ENCODE data around the gene NCK2. TPM values are rescaled to one million over a fixed set of nuclear protein-coding genes. Genes with fewer than 3 reads are reported as not detected.

The NCK2 gene
- total RNA-seq, 1 experiment from 2014 or later = 45.4 TPM

DNA sequence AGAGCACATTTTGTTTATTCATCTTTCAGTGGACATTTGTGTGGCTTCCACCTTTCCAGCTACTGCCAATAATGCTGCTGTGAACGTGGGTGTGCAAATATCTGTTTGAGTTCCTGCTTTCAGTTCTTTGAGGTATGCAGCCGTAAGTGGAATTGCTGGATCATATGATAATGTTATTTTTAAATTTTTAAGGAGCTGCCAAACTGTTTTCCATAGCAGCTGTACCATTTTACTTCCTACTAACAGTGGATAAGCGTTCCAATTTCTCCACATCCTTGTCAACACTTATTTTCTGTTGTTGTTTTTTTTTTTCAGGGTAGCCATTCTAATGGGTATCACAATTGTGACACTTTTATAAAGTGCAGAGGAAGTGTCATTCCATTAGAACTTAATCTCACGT, 162.5 kb downstream of the NCK2 start:
- ChIA-PET POLR2A (ENCODE audit: unreplicated experiment) (no interaction called here), CTCF (no interaction called here)
- no peak overlapping the region for H3K4me2 ChIP-seq (ENCODE audit: low read length)
- no peak for TF ChIP-seq EZH2phosphoT487 (IDR thresholded peaks at IDR 0.05; ENCODE audit: borderline replicate concordance, low read length)
- TF ChIP-seq, protein P1, sequence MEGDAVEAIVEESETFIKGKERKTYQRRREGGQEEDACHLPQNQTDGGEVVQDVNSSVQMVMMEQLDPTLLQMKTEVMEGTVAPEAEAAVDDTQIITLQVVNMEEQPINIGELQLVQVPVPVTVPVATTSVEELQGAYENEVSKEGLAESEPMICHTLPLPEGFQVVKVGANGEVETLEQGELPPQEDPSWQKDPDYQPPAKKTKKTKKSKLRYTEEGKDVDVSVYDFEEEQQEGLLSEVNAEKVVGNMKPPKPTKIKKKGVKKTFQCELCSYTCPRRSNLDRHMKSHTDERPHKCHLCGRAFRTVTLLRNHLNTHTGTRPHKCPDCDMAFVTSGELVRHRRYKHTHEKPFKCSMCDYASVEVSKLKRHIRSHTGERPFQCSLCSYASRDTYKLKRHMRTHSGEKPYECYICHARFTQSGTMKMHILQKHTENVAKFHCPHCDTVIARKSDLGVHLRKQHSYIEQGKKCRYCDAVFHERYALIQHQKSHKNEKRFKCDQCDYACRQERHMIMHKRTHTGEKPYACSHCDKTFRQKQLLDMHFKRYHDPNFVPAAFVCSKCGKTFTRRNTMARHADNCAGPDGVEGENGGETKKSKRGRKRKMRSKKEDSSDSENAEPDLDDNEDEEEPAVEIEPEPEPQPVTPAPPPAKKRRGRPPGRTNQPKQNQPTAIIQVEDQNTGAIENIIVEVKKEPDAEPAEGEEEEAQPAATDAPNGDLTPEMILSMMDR (conservative IDR thresholded peaks at IDR 0.05; ENCODE audit: low read depth, low read length) = no peak
- TF ChIP-seq EZH2 (IDR thresholded peaks at IDR 0.05; ENCODE audit: low read length, unreplicated experiment) = no peak
- H3K79me2 ChIP-seq (ENCODE audit: low read length) = no peaks in the 10 kb centered on the region
- no peak overlapping the region for H2AFZ ChIP-seq (ENCODE audit: low read length)
- H3K4me1 ChIP-seq (ENCODE audit: insufficient read depth, low read length) = no peaks in the 10 kb centered on the region
- ATAC-seq (no peak), DNase-seq (no peak)
- H3K9me3 ChIP-seq (ENCODE audit: low read length) = no peaks in the 10 kb centered on the region
- H3K9me2 ChIP-seq (replicated peaks; ENCODE audit: low read length) = no peaks in the 10 kb centered on the region
- H3K27ac ChIP-seq (ENCODE audit: low read length) = no peak overlapping the region
- H3K9ac ChIP-seq (ENCODE audit: low read length) = no peak overlapping the region
- no peak overlapping the region for H3K4me3 ChIP-seq (ENCODE audit: low read length)
- no peaks in the 10 kb centered on the region for H3K36me3 ChIP-seq (ENCODE audit: low read depth, low read length)
- no peaks in the 10 kb centered on the region for H3F3A ChIP-seq (ENCODE audit: low read length, unreplicated experiment)
- intact Hi-C loops (cut with micrococcal nuclease) = no loop called here
- no peaks in the 10 kb centered on the region for H3K27me3 ChIP-seq (ENCODE audit: low read length)
- H4K20me1 ChIP-seq (ENCODE audit: low read length) = no peaks in the 10 kb centered on the region
- no TSS peak for BruUV-seq (replicated peaks)

DNA sequence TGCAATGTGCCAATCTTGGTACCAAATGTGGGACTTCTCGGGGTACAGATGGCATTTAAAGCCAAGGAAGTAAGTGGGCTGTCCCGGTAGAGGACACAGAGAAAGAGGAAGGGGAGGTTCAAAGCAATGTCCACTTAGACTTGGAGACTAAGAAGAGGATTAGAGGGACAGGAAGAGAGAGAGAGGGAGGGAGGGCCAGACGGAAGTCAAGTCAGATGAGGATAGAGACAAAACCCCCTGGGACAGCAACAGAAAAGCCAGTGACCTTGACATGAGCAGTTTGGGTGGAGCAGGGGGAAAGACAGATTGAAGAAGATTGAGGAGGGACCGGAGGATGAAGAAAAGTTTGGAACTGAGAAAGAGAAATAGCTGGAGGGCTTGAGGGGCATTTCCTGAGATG, 164.5 kb downstream of the NCK2 start:
- intact Hi-C loops (cut with micrococcal nuclease) = no loop called here
- ChIA-PET CTCF (no interaction called here), POLR2A (ENCODE audit: unreplicated experiment) (no interaction called here)
- Histone ChIP-seq H3K36me3 (ENCODE audit: low read depth, low read length) (no peaks in the 10 kb centered on the region), H3K9me3 (ENCODE audit: low read length) (no peaks in the 10 kb centered on the region), H3K4me2 (ENCODE audit: low read length) (no peak overlapping the region), H3K4me3 (ENCODE audit: low read length) (no peak overlapping the region), H3K27ac (ENCODE audit: low read length) (no peak overlapping the region), H3K27me3 (ENCODE audit: low read length) (no peaks in the 10 kb centered on the region), H3K9me2 (replicated peaks; ENCODE audit: low read length) (no peaks in the 10 kb centered on the region), H3F3A (ENCODE audit: low read length, unreplicated experiment) (no peaks in the 10 kb centered on the region), H3K9ac (ENCODE audit: low read length) (no peak overlapping the region), H2AFZ (ENCODE audit: low read length) (no peak overlapping the region), H3K4me1 (ENCODE audit: insufficient read depth, low read length) (no peaks in the 10 kb centered on the region), H4K20me1 (ENCODE audit: low read length) (no peaks in the 10 kb centered on the region), H3K79me2 (ENCODE audit: low read length) (no peaks in the 10 kb centered on the region)
- TF ChIP-seq EZH2 (IDR thresholded peaks at IDR 0.05; ENCODE audit: low read length, unreplicated experiment) = no peak
- TF ChIP-seq EZH2phosphoT487 (IDR thresholded peaks at IDR 0.05; ENCODE audit: borderline replicate concordance, low read length) = no peak
- TF ChIP-seq, protein P1 (conservative IDR thresholded peaks at IDR 0.05; ENCODE audit: low read depth, low read length) = no peak
- BruUV-seq (replicated peaks) = no TSS peak
- DNase-seq (no peak), ATAC-seq (no peak)

DNA sequence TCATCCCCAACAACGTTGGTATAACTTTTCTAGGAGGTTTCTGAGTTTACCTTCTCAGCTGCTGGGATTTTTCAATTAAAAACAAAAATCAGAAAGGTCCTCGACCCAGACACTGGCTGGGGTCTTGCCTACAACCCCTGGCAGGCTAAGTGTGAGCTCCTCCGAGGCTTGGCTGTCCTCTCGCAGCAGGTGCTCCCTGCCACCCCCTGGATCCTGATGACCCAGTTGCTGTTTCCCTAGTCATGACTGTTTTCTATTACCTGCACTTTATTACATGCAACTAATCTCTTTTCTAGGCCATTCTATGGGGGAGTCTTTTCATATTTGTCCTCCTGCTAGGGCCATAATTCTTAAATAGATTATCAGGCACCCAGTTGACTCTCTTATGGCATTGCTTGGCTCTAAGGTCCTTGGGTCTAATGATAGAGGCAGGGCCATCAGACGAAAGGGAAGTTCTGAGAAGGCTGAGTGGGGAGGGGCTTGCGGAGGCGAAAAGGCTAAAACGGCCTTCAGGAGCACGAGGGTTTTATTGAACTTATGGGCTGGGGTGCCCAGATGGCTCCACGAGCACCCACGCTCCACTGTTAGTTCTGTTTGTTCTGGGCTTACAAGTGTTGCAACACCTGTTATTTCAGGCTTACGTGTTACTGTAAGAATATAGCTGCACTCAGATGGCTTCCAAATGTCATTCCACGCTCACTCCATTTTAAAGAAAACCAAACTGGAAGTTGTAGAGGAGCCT, 166.0 kb downstream of the NCK2 start:
- Histone ChIP-seq H3K27ac (ENCODE audit: low read length) (no peak overlapping the region), H3K4me3 (ENCODE audit: low read length) (no peak overlapping the region), H3K79me2 (ENCODE audit: low read length) (no peaks in the 10 kb centered on the region), H4K20me1 (ENCODE audit: low read length) (no peaks in the 10 kb centered on the region), H2AFZ (ENCODE audit: low read length) (no peak overlapping the region), H3K4me1 (ENCODE audit: insufficient read depth, low read length) (no peaks in the 10 kb centered on the region), H3K4me2 (ENCODE audit: low read length) (no peak overlapping the region), H3K9me3 (ENCODE audit: low read length) (no peaks in the 10 kb centered on the region), H3K36me3 (ENCODE audit: low read depth, low read length) (no peaks in the 10 kb centered on the region), H3F3A (ENCODE audit: low read length, unreplicated experiment) (no peaks in the 10 kb centered on the region), H3K9me2 (replicated peaks; ENCODE audit: low read length) (no peaks in the 10 kb centered on the region), H3K27me3 (ENCODE audit: low read length) (no peaks in the 10 kb centered on the region), H3K9ac (ENCODE audit: low read length) (no peak overlapping the region)
- intact Hi-C loops (cut with micrococcal nuclease) = no loop called here
- DNase-seq (no peak), ATAC-seq (no peak)
- no TSS peak for BruUV-seq (replicated peaks)
- CTCF ChIA-PET = no interaction called here
- no peak for TF ChIP-seq EZH2 (IDR thresholded peaks at IDR 0.05; ENCODE audit: low read length, unreplicated experiment)
- TF ChIP-seq, protein P1 (conservative IDR thresholded peaks at IDR 0.05; ENCODE audit: low read depth, low read length) = no peak
- TF ChIP-seq EZH2phosphoT487 (IDR thresholded peaks at IDR 0.05; ENCODE audit: borderline replicate concordance, low read length) = no peak
- POLR2A ChIA-PET (ENCODE audit: unreplicated experiment) = no interaction called here
